NCI-H1105 (cell line): ENCODE data around the gene FBXO7.
A peak's percentile ranks its signal among the peaks of the same experiment; 100 is the strongest.

Experiments
- DNase-seq: peaks from one replicate; lab custom pipeline; 2025; lab: John Stamatoyannopoulos, UW

Gene FBXO7

DNA sequence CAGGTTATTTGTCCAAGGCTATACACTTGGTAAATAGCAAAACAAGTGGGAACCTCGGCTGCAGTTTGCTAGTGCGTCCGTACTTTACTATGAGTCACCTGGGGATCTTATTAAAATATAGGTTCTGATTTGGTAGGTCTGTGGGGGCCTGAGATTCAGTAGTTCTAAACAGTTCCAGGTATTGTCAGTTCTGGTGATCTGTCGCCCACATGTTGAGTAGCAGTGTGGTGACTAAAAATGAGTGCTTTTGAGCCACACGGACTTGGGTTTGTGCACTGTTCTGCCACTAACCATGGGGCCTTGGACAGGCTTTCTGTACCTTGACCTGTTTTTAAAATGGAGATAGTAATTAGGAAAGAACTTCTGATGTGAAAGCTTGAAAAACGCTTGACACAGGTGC lies 15.7 kb downstream of the FBXO7 start:
- no peak for DNase-seq

GRCh38 chr22:32492111-32492510 lies 17.5 kb downstream of the FBXO7 start:
- no peak for DNase-seq

DNA sequence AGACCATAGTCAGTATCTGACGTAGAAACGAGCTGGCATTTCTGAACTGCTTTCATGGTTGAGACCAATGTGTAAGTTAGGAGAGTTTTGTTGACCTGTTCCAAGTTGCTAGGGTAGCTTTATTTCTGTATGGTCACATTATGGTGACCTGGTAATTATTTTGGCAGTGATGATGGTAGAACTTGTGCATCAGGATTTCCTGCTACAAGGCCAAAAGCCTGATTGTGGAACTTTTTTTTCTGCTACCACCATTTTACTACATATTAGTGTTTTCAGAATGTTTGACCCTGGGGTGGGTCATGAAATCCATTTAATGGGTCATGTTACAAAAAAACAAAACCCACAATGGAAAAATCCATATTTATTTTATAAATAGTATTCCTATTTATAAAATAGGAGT lies 18.9 kb downstream of the FBXO7 start:
- DNase-seq: no peak

GRCh38 chr22:32494971-32495370 lies 20.4 kb downstream of the FBXO7 start:
- DNase-seq: no peak

GRCh38 chr22:32499666-32500065 lies 25.1 kb downstream of the FBXO7 start:
- no peak for DNase-seq

- no peak for DNase-seq
Measured at GRCh38 chr22:32501836-32502752, 27.5 kb downstream of the FBXO7 start.

DNA sequence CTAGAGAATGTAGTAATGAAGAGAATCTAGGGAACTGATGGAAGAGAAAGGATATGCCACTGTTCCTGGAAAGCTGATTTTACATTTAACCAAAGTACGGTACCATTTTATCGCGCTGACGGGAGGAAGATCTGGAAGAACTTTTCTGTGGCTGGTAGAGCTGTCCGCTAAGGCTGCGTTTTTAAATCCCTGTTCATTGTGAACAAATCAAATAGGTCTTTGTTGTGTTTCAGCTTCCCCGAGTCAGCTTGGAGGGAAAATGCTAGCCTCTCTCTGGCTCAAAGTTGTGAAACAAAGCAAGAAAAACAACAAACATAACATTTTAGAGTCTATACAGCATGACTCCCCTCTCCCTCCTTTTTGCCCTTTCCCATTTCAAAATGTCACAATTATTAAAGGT lies 34.4 kb downstream of the FBXO7 start:
- no peak for DNase-seq

- DNase-seq: no peak
Measured at GRCh38 chr22:32511274-32511673, 36.7 kb downstream of the FBXO7 start.

DNA sequence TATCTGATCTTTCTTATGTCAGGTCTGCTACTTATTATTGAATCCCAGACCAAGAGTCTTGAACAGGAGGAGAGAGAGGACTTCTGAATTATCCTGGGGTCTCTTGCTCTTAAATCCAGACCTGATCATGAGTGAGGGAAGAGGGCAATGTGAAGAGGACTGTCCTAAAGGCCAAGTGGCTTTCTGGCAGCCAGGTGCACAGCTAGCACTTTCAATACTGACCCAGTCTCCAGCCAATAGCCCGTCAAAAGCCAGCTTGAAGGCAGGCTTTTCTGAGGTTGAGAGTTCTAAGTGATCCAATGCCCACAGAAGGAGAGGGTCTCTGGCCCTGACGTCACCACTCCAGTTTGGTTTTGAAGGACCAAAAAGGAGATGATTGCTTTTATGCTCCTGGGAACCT lies 37.2 kb downstream of the FBXO7 start:
- DNase-seq: no peak

DNA sequence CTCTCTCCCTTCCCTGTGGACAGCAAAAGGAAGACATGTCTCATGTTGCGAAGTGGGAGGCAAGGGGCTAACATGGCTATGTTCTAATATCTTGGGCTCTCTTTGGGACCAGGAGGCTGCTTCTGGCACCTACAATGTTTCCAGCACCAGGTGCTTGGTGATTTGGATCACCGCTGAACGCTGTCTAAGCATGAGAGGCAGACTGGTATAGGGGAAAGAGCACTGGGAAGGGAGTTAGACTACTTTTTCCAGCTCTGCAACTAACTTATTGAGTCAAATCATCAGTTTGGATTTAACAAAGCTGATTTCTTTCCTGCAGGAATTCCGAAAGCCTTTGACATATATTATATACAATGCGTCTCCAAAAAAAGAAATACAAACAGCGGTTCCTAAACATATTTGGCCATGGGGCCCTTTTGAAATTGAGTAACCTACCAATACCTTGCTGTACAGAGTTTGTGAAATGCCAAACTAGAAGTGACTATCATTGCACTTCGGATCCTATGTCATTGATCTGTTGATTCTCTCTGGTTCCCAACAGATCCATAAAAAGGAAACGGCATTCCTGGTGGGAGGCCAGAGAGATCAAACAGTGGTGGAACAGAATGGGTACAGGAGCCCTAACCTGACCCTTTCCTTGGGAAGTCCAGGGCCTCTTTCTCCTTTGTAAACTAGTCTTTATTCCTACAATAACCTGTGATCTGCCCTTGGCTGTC lies 37.8 kb downstream of the FBXO7 start:
- no peak for DNase-seq

GRCh38 chr22:32515084-32515483 lies 40.5 kb downstream of the FBXO7 start:
- no peak for DNase-seq

DNA sequence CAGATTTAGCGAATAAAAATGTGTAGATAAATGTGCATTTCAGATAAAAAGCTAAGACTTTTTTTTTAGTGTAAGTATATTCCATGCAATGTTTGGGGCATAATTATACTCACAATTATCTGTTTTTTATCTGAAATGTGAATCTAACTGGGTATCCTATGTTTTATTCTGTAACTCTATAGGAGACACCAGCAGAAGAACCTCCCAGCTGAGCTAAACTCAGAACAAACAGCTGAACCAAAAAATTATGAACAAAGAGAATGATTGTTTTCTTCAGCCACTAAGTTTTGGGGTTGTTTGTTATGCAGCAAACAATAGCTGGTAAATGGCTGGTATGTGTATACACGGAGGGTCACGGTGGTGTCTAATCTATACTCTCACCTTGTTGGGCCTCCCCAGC lies 42.9 kb downstream of the FBXO7 start:
- DNase-seq: no peak

- no peak for DNase-seq
Measured at GRCh38 chr22:32517921-32518320, 43.3 kb downstream of the FBXO7 start.

DNA sequence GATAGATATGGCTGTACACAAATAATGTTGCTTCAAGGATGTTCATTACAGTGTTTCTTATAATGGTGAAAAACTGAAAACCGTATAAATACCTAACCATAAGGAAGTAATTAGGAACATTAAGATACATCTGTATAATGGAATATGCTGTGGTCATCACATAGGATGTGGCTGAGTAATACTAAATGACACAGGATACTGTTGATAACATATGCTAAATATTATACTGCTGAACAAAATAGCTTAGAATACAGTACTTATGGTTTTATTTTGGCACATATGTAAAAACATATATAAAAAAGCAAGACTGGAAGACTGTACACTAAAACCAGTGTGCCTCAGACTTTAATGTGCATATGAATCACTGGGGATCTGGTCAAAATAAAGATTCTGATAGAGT lies 43.8 kb downstream of the FBXO7 start:
- no peak for DNase-seq

- no peak for DNase-seq
Measured at GRCh38 chr22:32518848-32519247, 44.2 kb downstream of the FBXO7 start.

- no peak for DNase-seq
Measured at GRCh38 chr22:32520612-32521011, 46.0 kb downstream of the FBXO7 start.

DNA sequence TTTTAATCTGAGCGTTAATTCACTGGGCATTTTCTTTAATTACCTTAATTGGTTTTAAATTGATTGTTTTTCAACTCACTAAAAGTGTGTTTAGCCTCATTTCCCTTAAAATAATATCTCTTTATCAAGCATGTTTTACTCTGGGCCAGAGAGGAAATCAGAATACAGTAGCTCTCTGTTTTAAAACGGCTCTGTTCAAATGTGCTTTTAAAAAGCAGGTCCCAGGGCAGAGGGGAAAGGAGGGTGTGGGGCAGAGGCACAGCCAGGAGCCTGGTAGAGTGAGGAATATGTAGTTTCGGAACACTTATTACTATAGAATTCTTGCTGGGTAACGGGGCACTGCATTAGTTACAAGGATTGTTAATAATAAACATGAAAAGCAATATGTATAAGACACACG lies 47.6 kb downstream of the FBXO7 start:
- no peak for DNase-seq

GRCh38 chr22:32527756-32528155 lies 53.1 kb downstream of the FBXO7 start:
- no peak for DNase-seq

DNA sequence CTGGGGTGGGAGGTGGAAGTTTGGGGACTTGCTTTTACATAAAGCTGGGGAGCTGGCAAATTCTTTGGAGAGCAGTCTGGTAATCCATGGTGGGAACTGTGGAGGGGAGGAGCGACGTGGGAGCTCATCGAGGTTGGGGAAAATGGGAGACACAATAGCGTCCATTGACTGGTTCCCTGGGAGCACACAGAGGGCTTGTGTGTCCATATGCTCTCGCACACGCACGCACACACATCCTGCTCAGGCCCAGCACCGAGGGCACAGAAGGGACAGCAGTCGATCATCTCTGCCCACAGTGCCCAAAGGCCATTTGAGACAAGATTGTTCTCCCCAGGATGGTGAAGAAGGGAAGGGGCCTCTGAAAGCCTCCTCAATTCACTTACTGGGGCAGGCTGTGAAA lies 53.7 kb downstream of the FBXO7 start:
- DNase-seq: no peak

DNA sequence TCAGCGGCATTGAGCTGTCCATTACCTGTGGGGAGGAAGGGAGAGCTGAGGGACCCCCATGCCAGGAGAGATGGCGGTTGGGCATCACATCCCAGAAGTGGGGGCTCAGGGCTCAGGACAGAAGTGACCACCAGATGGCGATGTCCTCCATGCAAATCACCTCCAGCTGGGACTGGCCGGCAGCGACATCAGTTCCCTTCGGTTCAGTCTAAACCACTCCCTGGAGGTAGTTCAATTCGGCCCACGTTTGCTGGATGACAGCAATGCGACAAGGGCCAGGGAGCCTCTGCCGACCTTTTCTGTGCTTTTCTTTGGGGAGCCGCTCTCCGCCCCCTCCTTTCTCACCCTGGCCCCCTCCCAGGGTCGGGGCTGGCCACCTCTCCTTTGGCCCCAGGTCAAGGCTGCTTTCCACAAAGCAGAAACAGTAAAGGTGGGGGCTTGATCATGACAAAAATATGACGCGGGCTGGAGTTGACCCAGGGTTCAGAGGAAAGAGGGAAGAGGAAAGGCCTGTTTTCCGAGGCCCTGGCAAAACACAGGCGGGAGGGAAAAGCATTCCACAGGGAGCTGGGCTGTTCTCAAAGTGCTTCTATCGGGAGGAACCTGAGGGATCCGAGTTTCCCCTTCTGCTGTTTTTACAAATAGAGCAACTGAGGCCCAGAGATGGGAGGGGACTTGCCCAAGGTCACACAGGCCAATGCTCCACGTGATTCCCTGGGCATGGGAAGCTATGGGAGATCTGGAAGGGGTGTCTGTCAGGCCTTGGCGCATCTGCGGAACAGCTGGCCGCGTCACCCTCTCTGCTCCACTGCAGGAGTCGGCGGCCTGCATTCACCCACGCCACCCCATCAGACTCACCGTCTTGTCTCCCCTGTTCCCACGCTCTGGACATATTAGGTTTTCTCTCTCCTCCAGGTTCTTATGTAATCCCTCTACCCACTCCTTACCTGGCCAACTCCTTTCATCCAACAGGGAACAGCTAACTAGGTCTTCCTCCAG lies 54.7 kb downstream of the FBXO7 start:
- peak; percentile 38 for DNase-seq

DNA sequence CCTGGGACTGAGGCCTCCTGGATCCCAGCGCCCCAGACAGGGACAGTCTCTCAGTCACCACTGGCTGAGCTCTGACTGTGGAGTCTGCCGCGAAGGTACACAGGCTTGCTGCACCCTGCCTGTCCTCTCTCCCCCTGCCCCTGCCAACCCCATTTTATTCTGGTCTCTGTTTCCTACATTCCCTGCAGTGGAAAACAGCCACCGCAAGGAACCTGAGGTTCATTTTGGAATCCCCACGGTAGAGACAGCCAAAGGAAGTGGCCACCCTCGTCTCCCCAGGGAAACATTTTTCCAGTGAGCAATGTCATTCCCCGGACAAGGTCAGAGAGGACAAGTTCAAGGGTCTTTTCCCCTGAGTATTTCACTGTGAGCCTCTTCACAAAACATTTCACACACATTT lies 56.6 kb downstream of the FBXO7 start:
- DNase-seq: no peak
